Uterus (tissue), 4 donors: Measurements from ENCODE around the gene RCN2. TPM values are rescaled to one million over a fixed set of nuclear protein-coding genes. Genes with fewer than 3 reads are reported as not detected.

ENCODE experiments used
- DNase-seq, 2 donors: peaks; one replicate each; pipeline ENCODE4 v3.0.0-alpha.2; 2019 to 2020
- H3K27ac ChIP-seq, 2 donors: fragments of 200-600 bp; sonication (generic); 1 replicate in 1 of 2; 2 replicates in 1 of 2; pipeline ENCODE4 v1.5.1; 2016 to 2018
- H3K27me3 ChIP-seq, 2 donors: fragments of 200-600 bp; sonication (generic); one replicate each; pipeline ENCODE4 v1.5.1; 2018 to 2019; ENCODE audit warnings: control low read depth in 1 of 2
- H3K36me3 ChIP-seq, 2 donors: fragments of 200-600 bp; sonication (generic); one replicate each; pipeline ENCODE4 v1.5.1; 2019; ENCODE audit warnings: control low read depth in 1 of 2
- H3K4me1 ChIP-seq, 2 donors: fragments of 200-600 bp; sonication (generic); one replicate each; pipeline ENCODE4 v1.5.1; 2018 to 2019; ENCODE audit warnings: control low read depth in 1 of 2
- H3K4me3 ChIP-seq, 2 donors: fragments of 200-600 bp; sonication (generic); 1 replicate in 1 of 2; 2 replicates in 1 of 2; pipeline ENCODE4 v1.5.1; 2018 to 2019; ENCODE audit warnings: mild to moderate bottlenecking in 1 of 2
- H3K9me3 ChIP-seq, 2 donors: fragments of 200-600 bp; sonication (generic); one replicate each; pipeline ENCODE4 v1.5.1; 2019; ENCODE audit warnings: control low read depth in 1 of 2
- POLR2A ChIP-seq, 2 donors: fragments of 450-650 bp; IDR thresholded peaks; one replicate each; pipeline ENCODE4 v1.6.1; 2016; ENCODE audit warnings: antibody characterized with exemption in 2 of 2, mild to moderate bottlenecking in 1 of 2, moderate library complexity in 1 of 2
- intact Hi-C: fragments of 100-400 bp; cut with DNase I; formaldehyde crosslinking; loops from one replicate; pipeline ENCODE4 v1.15.1; 2023; ENCODE audit warnings: low total_unique reads
- total RNA-seq, 4 donors: library from RNA; depleted of rRNA in 3 of 4; stranded (reverse); fragments of >200 nt in 3 of 4; gene quantifications; one replicate each; pipeline versions ENCODE4 v1.1.0 to v1.2.4, GENCODE V29; 2014 to 2023
- TF ChIP-seq, protein P1 (sequence below), 4 experiments: fragments of 200-600 bp in 2 of 4; fragments of 450-650 bp in 2 of 4; sonication (generic) in 2 of 4; IDR thresholded peaks; one replicate each; pipeline ENCODE4 v1.5.1; 2016 to 2019; ENCODE audit warnings: antibody characterized with exemption in 4 of 4, mild to moderate bottlenecking in 2 of 4, moderate library complexity in 1 of 4
- donor health status: DM: yes; HTN: yes; CAD: no.

RCN2 gene
- total RNA-seq, 4 donors from 2014 or later: 26.1 to 108 (median 46.7) TPM

DNA sequence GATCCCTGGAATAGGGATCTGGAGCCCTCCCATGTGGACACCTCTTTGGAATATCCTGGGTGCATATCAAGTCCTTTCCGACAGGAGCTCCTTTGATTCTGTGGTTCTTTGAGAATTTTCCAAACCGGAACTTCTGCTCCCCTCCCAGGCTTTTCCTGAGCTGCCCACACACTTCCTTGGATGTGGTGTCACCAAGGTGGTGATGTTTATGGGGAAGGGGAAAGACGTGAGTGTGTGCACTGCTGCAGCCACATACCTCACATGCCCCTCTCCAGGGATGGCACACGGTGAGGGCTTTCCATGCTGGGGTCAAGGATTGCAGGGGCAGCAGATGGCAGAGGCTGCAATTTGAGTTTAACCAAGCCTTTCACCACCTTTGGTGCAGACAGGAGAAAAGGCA is 35.5 kb downstream of the RCN2 start:
- intact Hi-C loops: no loop called here
- peak overlapping the region; percentile 2 to 31 for H3K27ac ChIP-seq
- H3K9me3 ChIP-seq: no peaks in the 10 kb centered on the region
- no peak overlapping the region for H3K4me3 ChIP-seq
- no peaks in the 10 kb centered on the region for H3K27me3 ChIP-seq
- DNase-seq: no peak
- TF ChIP-seq, protein P1, sequence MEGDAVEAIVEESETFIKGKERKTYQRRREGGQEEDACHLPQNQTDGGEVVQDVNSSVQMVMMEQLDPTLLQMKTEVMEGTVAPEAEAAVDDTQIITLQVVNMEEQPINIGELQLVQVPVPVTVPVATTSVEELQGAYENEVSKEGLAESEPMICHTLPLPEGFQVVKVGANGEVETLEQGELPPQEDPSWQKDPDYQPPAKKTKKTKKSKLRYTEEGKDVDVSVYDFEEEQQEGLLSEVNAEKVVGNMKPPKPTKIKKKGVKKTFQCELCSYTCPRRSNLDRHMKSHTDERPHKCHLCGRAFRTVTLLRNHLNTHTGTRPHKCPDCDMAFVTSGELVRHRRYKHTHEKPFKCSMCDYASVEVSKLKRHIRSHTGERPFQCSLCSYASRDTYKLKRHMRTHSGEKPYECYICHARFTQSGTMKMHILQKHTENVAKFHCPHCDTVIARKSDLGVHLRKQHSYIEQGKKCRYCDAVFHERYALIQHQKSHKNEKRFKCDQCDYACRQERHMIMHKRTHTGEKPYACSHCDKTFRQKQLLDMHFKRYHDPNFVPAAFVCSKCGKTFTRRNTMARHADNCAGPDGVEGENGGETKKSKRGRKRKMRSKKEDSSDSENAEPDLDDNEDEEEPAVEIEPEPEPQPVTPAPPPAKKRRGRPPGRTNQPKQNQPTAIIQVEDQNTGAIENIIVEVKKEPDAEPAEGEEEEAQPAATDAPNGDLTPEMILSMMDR (IDR thresholded peaks at IDR 0.05): no peak
- TF ChIP-seq POLR2A (IDR thresholded peaks at IDR 0.05): no peak
- no peaks in the 10 kb centered on the region for H3K36me3 ChIP-seq
- no peaks in the 10 kb centered on the region for H3K4me1 ChIP-seq

DNA sequence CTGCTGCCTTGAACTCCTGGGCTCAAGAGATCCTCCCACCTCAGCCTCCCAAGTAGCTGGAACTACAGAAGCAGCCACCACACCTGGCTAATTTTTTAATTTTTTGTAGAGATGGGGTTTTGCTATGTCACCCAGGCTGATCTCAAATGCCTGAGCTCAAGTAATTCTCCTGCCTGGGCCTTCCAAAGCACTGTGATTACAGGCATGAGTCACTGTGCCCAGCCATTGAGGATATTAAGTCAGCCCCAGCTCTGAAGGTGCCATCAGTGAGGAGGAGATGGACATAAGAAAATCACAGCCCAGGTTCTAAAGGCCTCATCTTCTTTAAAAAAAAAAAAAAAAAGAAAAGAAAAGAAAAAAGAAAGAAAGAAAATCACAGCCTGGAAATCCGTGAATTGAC is 36.8 kb downstream of the RCN2 start:
- intact Hi-C loops: no loop called here

DNA sequence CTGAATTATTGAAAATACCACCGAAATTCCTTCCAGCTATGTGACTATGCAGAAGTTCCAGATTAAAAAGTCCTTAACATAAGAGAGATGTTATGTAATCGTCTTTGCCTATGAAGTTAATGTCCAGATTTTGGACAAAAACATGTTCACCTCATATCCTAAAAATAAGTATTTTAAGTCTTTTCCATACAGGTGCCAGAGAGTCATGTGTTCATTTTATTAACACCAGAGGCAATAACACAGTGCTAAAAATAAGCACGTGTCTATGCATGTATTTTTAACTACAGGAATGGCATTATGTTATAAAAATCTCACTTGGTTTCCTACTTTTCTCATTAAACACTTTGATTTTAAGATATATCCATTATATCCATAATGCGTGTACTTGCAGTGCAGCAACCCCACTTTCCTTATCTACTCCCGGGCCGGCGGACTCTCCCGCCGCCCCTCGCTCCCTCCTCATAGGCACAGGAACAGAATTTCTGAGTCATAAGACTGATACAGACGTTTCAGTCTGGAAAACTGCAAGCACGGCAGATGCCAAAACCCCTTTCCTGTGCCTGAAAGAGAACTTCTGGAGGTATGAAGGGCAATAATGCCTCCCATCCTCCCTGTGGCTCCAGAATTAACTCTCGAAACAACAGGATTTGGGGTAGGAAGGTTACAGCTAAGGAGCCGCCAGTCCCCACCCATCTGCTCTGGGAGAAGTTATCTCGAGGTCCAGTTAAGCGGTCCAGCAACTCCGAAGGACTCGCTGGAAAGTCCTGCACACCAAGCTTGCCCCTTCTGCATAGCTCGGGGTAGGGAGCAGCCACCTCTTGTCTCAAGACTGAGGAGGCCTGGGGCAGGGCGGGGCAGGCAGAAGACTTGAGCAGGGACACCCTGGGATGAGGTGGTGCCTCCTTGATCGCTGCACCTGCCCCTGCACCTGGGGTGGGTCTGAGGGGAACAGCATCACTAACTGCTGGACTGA is 41.1 kb downstream of the RCN2 start:
- Histone ChIP-seq H3K27me3 (no peaks in the 10 kb centered on the region), H3K9me3 (no peaks in the 10 kb centered on the region), H3K36me3 (no peaks in the 10 kb centered on the region), H3K4me1 (no peaks in the 10 kb centered on the region), H3K4me3 (peak overlapping the region in 1 of 2 donors; percentile 12), H3K27ac (peak overlapping the region; percentile 68 to 71)
- peak; percentile 56 to 57 for DNase-seq
- intact Hi-C loops: no loop called here
- TF ChIP-seq, protein P1 (IDR thresholded peaks at IDR 0.05): no peak
- TF ChIP-seq POLR2A (IDR thresholded peaks at IDR 0.05): no peak

More for the DNA sequence above, 36.8 kb downstream of the RCN2 start:
- DNase-seq: no peak
- TF ChIP-seq, protein P1 (IDR thresholded peaks at IDR 0.05): no peak
- no peak for TF ChIP-seq POLR2A (IDR thresholded peaks at IDR 0.05)
- H3K4me1 ChIP-seq: no peaks in the 10 kb centered on the region
- H3K27ac ChIP-seq: no peak overlapping the region
- no peaks in the 10 kb centered on the region for H3K27me3 ChIP-seq
- H3K9me3 ChIP-seq: no peaks in the 10 kb centered on the region
- no peak overlapping the region for H3K4me3 ChIP-seq
- H3K36me3 ChIP-seq: no peaks in the 10 kb centered on the region

DNA sequence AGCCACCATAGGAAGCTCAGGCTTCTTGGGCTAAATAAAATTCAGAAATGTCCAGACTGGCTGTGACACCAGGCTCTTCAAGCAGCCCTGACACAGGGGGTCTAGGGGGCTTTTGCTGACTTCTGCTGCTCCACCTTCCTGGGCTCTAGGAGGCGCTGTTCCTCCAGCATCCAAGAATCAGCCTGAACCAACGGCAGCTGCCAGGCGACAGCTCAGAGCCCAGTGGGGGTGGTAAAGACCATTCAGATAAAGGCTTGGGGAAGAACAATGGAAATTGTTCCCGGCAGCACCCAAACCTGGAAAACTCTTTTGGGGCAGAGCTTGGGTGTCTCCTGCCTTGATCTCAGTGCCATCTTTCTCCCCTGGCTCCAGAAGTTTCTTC is 41.8 kb downstream of the RCN2 start:
- H3K4me1 ChIP-seq: no peaks in the 10 kb centered on the region
- H3K9me3 ChIP-seq: no peaks in the 10 kb centered on the region
- peak overlapping the region; percentile 68 to 71 for H3K27ac ChIP-seq
- TF ChIP-seq, protein P1 (IDR thresholded peaks at IDR 0.05): peak in 3 of 4 experiments; percentile 10 to 19 (median 12)
- TF ChIP-seq POLR2A (IDR thresholded peaks at IDR 0.05): no peak
- DNase-seq: no peak
- intact Hi-C loops: no loop called here
- H3K27me3 ChIP-seq: no peaks in the 10 kb centered on the region
- H3K4me3 ChIP-seq: no peak overlapping the region
- no peaks in the 10 kb centered on the region for H3K36me3 ChIP-seq

DNA sequence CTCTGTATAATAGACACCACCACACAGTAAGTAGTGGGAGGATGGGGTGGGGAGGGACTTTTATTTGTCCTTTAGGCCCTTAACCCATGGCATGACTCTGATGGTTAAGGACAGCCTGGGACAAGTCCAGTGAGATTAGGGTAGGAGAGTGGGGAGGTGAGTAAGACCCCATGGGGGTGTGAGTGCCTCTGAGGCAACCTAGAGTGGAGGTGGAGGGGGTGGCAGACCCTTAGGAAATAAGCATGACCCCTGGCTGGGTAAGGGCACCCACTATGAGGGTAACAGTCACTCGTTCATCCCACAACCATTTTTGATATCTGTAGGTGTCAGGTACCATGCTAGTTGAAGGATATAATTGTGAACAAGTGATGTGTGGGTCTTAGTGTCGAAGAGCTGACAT is 42.4 kb downstream of the RCN2 start:
- Histone ChIP-seq H3K9me3 (no peaks in the 10 kb centered on the region), H3K27ac (no peak overlapping the region), H3K27me3 (no peaks in the 10 kb centered on the region), H3K4me3 (no peak overlapping the region), H3K4me1 (no peaks in the 10 kb centered on the region), H3K36me3 (no peaks in the 10 kb centered on the region)
- no peak for DNase-seq
- intact Hi-C loops: no loop called here
- TF ChIP-seq POLR2A (IDR thresholded peaks at IDR 0.05): no peak
- TF ChIP-seq, protein P1 (IDR thresholded peaks at IDR 0.05): no peak
